Jurkat, Clone E6-1 (cell line): Measurements from ENCODE around the gene ARVCF.

Experiments used
- DNase-seq: peaks from one replicate; pipeline ENCODE4 v3.0.0-alpha.2; 2011; ENCODE audit warnings: low read depth, low spot score
- H3K4me3 ChIP-seq: 2 replicates; pipeline ENCODE4 v1.5.1; 2011; ENCODE audit warnings: mild to moderate bottlenecking, low read length, control low read depth, moderate library complexity

The ARVCF gene

DNA sequence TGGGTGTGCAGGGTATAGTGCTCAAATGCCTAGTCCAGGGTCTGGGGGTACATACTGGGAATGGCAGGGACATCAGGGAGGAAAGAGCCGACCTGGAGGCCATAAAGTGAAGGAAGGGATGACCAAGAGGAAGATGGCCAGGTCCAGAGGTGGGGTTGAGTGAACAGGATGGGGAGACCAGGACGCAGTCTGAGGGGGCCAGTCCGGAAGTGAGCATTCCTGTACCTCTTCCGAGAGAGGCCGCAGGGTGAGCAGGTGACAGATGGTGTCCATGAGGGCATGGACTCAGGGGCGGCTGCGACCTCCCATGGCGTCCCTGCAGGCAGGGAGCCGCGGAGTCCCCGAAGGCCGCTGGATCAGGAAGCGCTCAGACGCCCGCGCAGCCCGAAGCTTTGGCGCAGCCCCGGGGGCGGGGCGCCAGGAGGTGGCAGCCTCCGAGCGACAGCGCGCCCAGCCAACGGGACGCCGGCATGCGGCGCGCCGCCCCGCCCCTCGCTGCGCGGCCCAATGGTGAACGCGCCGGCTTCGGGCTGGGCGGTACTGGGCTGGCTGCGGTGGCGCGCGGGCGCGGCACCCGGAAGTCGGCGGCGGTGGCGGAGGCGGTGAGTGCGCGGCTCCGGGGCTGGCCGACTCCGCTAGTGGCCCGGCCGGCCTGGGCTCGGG is 4.0 kb upstream of the ARVCF start, which contains the start of gene TANGO2:
Gene TANGO2, plus strand, starts transcription at position 578 of the 663 bp plus-strand sequence. CDS start 15,689 bp downstream, outside the sequence.
- DNase-seq = peak; percentile 83
- peak within 1 kb of the TSS; percentile 91 for H3K4me3 ChIP-seq

DNA sequence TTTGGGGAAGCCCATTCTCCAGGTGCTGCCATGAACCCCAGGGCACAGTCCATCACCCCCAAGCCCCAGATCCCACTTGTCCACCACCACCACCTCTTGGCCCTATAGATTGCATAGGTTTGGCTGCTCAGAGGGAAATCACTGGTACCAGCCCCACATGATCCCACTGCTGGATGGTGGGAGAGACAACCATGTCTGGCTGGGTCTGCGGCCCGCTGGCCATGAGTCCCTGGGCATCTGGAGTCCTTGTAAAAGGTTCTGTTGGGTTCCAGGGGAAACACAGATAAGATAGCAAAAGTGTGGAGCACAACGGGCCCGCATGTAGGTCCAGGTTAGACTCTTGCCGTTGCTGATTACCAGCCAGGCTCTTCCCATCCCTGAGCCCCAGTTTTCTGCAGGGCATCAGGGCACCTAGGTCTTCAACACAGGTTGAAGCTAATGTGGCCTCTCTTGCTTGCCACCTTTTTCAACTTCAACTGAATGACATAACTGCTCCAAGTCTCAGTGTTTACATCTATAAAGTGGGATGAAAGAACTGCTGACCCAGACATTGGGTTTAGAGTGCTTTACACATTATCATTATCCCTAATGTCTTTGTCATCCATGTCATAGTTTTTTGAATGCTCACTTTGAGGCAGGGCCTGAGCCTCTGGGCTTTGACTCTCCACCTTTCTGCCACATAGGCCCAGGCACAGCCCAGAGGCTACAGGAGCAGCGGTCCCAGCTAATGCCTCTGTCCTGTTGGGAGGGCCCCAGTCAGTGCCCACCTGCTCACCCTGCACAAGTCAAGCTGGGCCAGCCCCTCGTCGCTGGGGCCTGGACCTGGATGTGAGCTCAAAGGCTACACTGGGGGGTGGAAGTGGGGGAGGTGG is 3.3 kb upstream of the ARVCF start:
- peak overlapping the region; percentile 63 for H3K4me3 ChIP-seq
- DNase-seq = no peak

DNA sequence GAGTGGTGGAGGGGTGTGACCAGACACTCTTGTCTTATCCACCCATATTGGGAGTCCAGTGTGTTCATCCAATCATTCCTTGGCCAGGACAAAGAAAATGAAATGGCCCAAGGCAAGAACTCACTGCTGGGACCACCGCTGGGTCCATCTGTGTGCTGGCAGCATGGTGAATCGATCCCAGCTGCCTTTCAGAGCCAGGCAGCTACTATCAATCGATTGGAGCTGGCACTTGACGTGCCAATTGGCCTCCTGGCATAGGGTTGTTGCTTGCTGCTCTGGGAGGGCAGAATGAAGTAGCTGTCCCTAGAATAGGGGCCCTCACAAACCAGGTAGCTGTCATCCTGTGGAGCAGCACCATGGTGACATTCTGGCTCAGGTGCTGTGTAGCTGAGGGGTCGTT is 1.4 kb upstream of the ARVCF start:
- no peak overlapping the region for H3K4me3 ChIP-seq
- no peak for DNase-seq

DNA sequence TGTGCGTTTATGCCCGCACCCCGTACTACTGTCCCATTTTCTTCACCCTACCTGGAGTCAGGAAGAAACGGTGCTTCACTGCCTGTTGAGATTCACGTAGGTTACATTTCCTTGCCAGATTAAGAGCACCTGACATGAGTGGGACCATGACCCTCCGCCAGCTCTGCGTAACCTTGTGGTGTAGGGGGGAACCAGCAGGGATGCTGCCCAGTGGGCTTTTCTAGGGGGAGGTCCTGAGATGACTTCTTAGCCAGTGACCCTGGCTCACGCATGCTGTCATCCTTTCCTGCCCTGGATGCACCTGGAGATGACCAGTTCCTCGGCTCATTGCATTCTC is 967 bp upstream of the ARVCF start:
- peak overlapping the region; percentile 69 for H3K4me3 ChIP-seq
- DNase-seq = no peak

DNA sequence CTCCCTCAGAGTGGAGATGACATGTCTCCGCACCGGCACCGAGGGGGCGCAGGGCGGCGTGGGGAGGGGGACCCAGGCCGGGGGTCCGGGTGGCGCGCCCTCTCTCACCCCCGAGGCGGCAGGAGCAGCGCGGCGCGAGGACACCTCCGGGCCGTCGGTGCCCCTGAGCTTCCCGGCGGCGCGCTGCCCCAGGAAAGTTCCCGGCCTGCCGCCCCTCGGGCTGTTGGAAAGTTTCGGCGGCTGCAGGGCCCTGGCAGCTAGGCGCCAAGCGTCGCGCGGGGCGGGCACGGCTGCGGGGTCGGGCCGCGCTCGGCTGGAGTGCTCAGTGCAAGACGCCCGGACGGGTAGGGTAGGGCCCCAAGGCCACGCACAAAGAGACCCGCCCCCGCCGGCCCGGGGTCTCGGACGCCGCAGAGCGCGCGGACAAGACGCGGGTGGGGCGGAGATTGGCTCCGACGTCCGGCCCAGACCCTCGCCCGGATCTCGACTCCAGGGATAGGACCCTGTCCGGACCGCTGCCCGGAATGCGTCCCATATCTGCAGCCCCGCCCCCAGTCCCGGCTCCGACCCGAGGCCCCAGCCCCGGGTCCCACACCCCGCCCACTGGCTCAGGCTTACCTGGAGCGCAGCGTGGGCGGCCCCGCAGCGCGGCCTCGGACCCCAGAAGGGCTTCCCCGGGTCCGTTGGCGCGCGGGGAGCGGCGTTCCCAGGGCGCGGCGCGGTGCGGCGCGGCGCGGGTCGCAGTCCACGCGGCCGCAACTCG is 471 bp downstream of the ARVCF start:
- DNase-seq = no peak
- peak overlapping the region; percentile 69 for H3K4me3 ChIP-seq

DNA sequence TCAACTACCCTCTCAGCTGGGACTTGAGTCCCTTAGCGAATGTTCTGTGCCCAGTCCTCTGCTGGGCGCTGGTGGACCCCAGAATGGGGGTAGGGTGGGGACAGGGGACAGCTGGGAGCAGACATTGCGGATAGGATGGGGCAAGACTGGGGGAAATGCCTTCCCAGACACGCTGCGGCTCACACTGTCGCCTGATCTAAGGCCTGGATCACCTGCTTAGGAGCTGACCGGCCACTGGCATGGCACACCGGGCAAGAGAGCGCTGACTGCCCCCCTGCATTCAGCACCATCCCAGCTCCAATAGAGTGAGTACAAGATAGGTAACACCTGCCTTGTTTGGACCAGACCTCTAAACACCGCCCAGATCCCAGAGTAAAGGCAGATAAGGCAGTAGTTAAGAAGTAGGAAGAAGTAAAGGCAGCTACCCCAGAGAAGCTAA is 1.4 kb downstream of the ARVCF start:
- DNase-seq = no peak
- H3K4me3 ChIP-seq = no peak overlapping the region

DNA sequence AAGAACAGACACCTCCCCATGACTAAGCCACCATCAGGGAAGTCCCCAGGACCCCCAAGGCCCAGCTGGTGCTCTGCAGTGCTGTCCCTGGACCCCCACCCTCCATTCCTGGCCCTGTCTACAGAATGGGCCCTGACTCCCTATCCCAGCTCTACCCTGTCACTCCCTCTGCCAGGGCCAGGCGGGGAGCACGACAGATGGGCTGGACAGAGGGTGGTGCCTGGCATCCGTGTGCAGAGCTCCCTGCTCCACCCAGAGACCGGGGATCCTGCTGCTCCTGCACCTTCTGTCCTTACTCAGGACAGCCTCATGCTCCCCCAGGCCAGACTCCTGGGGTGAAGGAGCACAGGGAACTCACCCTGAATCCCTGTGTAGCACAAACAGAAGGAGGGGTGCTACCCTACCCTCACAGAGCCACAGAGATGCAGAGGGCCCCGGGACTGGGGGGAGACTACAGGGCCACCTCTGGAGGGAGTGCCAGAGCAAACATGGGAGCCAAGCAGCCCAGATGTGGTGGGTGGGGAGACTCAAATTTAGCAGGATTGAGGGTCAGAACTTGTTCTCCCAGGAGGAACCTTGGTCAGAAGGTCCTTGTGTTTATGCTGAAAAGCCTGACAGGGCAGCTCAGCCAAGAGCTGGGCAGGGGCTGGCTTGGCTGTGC is 2.0 kb downstream of the ARVCF start:
- DNase-seq = no peak
- H3K4me3 ChIP-seq = no peak overlapping the region

DNA sequence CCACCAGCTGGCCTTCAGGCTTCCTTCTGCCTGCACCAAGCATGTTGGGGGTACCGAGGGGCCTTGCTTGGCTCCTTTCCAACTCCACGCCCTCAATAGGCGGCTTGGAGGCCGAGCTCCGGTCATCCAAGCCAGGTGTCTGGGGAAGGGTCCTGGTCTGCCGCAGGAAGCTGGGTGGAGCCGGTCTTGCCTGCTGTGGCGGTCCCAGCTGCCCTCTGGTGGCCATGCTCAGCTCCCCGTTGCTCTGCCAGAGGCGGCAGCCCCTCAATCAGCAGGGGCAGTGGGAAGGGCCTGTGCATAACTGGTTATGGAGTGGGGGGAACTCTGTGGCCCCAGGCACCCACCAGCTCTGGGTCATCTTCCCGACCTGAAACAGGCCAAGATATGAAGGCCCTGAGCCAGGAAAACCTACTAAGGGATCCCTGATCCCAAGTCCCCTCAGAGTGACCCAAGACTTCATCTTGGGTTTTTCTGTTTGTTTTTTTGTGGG is 3.2 kb downstream of the ARVCF start:
- no peak for DNase-seq
- no peak overlapping the region for H3K4me3 ChIP-seq

DNA sequence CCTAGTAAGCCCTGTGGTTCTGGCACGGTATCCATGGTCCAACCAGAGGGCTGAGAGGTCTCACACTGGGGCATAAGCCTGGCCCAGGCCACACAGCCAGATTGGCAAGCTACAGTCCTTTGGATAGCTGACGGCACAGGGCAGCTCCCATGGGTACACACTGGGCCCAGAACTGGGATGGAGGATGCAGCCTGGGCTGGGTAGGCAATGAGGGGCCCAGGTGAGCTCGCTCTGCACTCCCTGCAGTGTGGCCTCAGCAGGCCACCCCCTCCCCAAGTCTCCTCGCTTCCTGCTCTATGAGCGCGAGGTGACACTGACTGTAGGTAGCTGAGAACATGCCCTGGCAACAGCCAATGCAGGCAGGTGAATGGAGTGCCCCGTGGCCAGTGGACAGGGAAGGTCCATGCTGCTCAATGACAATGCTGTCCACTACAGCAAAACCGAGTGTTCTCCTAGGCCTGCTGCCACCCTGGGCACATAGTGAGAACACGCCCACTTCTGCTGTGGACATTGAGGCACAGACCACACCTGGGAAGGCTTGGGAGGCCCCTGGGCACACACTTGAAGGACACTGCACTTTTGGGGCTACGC is 3.8 kb downstream of the ARVCF start:
- no peak overlapping the region for H3K4me3 ChIP-seq
- no peak for DNase-seq

DNA sequence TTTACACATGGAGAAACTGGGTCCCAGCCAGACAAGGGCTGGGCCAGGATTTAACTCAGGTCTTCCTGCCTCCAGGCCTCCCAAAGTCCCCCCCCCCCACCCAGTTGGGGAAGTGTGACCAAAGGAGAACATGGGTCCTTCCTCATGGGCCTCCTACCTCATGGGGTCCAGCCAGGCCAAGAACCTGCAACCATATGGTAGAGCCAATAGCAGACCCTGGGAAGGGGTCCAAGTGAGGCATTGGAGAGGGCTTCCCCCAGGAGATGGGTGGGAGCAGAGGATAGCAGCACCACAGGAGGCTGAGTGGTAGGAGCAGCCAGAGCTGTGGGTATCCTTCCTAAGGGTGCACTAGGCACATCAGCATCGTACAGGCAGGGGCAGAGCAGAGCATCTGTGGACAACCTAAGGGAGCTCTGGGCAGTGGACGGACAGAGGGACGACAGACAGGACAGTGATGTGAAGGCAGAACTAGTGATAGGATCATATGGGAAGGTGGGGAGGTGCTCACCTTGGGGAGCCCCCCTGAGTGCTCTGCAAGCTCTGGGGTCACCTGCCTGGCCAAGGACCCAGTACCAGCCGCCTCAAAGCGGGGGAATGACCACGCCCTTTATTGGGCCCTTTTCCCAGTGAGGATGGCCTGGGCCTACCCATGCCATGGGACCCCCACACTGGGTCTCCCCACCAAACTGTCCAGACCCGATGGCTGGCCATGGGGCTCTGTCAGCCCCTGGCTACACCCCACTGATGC is 4.5 kb downstream of the ARVCF start:
- H3K4me3 ChIP-seq = no peak overlapping the region
- DNase-seq = no peak

DNA sequence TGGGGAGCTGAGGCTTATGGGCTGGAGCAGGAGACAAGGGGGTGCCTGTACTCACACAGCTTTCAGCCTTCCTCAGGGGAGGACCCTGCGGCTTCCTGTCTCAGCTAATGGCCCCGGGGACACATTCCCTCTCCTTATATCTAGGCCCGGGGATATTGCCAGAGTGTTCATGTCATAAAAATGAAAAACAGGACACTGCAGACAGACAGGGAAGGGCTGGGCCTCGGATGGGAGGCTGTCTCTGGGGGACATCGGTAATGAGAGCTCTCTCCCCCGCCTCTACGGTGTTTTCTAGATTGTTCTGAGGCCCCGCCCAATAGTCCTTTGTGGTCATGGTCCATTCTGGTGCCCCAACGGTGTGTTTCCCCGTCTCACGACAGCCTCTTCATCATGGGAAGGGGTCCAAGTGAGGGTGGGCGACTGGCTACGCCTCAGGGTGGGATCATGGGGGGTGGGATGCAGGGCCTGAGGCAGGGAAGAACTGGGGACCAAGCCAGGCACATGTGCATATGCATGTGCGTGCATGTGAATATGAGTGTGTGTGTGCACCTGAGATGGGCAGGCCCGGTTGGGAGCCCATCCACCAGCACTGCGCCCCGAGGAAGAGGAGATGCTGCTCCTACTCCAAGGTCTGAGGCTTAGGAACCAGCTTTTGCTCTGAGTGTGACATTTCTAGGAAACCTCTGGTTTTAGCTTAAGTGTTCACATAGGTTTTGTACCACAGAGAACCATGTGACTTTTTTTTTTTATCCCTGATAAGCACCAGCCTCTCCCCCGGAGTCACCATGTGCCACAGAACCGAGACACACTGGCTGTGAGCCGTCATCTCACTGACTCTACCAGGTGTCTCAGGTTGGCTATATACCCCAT is 5.3 kb downstream of the ARVCF start:
- H3K4me3 ChIP-seq = no peak overlapping the region
- no peak for DNase-seq

DNA sequence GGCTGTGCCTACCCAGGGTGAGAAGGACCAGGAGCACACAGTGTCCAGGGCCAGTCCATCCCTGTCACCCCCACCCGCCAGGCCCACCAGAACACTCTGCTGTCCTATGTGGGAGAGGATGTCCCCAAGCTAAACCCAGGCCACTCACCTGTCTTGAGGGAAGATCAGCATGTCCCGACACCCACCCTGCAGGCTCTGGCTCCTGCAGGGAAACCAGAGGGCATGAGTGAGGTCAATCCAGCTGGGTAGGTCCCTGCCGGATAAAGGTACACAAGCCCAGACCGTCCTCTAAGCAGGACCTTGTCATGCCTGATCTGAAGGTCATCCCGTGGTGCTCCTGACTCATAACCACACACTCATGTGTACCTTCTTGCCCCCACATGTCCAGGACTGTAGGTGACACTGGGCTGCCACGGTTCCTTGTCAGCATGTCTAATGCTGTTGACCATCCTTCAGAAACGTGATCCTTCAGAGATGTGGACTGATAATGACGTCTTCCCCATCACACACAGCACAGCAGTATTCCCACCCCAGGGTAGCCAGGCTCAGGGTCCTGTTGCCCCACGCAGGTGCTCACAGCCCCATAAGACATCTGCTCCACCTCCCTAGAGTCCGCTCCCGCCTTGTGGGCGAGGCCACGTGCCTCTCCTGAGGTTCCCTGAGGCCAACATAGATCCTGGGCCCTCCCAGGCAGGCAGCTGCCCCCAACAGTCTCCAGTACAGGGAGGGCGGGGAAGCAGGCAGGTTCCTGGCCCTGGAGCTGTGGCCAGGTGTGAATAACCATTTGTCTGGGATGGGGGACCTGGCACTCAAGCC is 6.1 kb downstream of the ARVCF start:
- no peak overlapping the region for H3K4me3 ChIP-seq
- DNase-seq = no peak

DNA sequence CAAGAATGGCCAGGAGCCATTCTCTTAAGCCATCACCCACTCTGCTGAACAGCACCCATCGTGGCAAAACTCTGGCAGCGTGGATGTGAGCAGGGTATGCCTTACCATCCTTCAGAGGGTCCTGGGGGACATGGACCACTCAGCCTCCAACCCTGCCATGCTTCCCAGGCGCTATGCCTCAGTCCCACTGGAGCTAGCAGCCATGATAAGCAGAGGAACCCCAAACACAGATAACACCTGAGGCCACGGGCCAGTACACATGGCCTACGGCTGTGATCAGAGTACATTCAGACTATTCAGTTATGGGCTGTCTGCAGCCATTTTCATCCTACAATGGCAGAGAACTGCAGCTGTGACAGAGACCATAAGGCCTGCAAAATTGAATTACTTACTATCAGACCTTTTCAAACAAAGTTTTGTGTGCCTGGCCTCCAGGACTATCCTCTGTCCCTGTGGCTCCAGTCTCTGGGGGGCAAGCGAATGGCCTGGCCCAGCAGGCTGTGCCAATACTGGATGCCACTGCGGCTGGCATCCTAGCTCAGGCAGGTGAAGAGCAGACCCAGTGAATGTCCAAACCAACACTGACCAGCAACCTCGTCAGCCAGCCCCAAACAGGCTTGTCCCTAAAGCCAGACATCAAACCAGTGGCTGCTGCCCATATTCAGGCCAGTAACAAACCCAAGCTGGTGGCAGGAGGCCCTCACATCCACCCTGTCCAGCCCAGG is 6.9 kb downstream of the ARVCF start:
- H3K4me3 ChIP-seq = no peak overlapping the region
- no peak for DNase-seq

DNA sequence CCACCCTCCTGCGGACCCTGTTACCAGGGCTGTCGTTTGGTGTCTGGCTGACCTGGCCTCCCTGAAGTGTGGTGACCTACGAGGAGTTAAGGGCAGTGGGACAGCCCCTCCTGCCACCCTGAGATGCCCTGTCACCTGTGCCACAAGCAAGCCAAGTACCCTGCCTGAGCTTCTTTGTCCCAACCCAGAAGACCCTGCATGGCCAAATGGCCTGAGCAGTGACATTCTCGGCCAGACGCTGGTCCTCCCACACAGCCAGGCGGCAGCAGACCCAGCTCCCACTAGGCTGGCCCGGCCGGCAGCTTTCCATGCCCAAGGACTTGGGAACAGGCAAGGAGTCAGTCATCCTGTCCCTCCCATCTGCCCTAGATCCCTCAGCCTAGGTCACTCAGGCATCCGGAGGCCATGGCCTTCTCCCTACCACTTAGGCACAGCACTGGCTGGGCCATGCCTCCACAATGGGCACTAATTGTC is 7.6 kb downstream of the ARVCF start:
- DNase-seq = no peak
- H3K4me3 ChIP-seq = no peak overlapping the region

DNA sequence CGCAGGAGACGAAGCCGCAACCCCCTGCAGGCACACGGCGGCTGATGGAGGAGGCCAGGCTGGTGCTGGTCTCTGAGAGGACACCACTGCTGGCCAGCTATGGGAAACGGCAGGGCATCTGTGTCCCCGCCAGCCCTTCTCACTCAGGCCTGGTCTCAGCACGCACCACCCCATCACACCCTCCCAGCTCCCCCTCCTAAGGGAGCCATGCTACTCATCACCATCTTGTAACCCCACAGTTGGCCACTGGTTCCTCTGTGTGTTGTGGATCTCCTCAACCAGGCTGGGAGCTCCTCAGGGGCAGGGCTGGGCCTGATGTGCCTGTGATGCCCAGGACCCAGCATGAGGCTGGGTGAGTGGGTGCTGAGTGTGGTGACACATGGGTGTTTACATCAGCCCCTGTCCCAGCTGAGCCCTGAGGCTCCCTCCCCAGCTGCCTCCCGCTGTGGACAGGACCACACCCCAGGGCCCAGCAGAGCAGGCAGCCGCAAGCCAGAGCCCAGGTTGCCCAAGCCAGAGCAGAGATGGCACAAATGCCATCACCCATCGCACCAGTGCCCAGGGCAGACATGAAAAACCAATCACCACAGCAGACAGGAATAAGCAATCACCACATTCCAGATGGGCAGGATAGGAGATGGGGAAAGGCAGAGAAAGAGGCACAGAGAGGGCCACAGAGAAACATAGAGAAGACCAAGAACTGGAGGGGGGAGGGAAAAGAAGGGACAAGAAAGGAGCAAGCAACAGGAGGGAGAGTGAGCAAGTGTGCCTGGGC is 8.2 kb downstream of the ARVCF start:
- DNase-seq = no peak
- no peak overlapping the region for H3K4me3 ChIP-seq
